Retinal pigment epithelial cell (primary cell): Measurements from ENCODE around the gene TMEFF2.

Experiments used
- DNase-seq: peaks from one replicate; pipeline ENCODE4 v3.0.0-alpha.2; 2010; ENCODE audit warnings: low read depth
- H3K4me3 ChIP-seq: 2 replicates; pipeline ENCODE4 v1.5.1; 2011; ENCODE audit warnings: mild to moderate bottlenecking, low read length, control low read depth, moderate library complexity
- CTCF ChIP-seq: conservative IDR thresholded peaks from 2 replicates; pipeline ENCODE4 v1.5.1; 2011; ENCODE audit warnings: low read depth, low read length, control low read depth, inconsistent platforms

TMEFF2 gene

GRCh38 chr2:191933307-191934105, 261.2 kb downstream of the TMEFF2 start:
- no peak for DNase-seq
- no peak for TF ChIP-seq CTCF
- H3K4me3 ChIP-seq = no peak overlapping the region

- DNase-seq = no peak
- no peak overlapping the region for H3K4me3 ChIP-seq
- TF ChIP-seq CTCF = no peak
These were observed 262.4 kb downstream of the TMEFF2 start for GRCh38 chr2:191932286-191932685.

- no peak overlapping the region for H3K4me3 ChIP-seq
- no peak for DNase-seq
- TF ChIP-seq CTCF = no peak
These were observed 263.4 kb downstream of the TMEFF2 start for GRCh38 chr2:191931329-191931728.

GRCh38 chr2:191930205-191930604, 264.5 kb downstream of the TMEFF2 start:
- no peak for TF ChIP-seq CTCF
- no peak overlapping the region for H3K4me3 ChIP-seq
- DNase-seq = no peak

GRCh38 chr2:191929288-191929687, 265.4 kb downstream of the TMEFF2 start:
- no peak for TF ChIP-seq CTCF
- no peak overlapping the region for H3K4me3 ChIP-seq
- no peak for DNase-seq

GRCh38 chr2:191927991-191928390, 266.7 kb downstream of the TMEFF2 start:
- DNase-seq = peak; percentile 66
- H3K4me3 ChIP-seq = no peak overlapping the region
- TF ChIP-seq CTCF = no peak

GRCh38 chr2:191927319-191927867, 267.3 kb downstream of the TMEFF2 start:
- TF ChIP-seq CTCF = no peak
- no peak overlapping the region for H3K4me3 ChIP-seq
- DNase-seq = peak; percentile 99
